ENCODE measurements around the gene TCF4.

TCF4 gene

DNA sequence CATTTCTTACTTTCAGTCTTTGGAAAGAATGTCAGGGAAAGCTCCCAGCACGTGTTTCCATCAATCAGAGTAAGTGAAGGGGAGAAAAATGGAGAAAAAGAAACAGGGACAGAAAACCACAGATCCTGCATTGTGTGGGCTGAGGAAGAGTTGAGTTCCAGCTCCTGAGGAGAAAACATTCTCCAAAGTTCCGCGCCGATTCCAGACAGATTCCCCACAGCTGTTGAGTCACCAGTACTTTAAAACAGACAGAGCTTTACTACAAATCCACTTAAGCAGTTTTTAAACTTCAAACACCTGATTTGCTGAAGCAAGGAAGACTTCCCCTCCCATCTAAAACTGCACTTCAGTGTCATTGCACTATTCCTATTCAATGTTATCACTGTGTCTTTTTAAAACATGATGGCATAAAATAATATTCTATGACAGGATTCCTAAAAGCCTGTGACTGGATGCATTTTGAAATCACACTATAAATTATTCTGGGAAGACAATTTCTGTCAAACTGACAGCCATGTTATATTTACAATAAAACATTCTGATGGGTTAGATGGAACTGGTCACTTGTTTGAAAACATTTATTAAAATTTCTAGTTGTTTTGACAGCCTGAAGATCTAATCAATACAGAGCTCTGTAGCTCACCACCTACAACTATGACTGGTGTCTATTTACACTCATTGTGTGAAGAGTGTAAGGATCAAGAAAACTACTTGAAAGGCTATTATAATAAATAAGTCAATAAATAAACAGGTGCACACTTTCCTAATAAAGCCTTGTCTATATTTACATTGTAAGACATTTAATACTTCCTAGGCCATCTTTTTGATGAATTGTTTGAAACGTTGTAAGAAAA lies 40.9 kb downstream of the TCF4 start:
- DNase-seq, result no peak

DNA sequence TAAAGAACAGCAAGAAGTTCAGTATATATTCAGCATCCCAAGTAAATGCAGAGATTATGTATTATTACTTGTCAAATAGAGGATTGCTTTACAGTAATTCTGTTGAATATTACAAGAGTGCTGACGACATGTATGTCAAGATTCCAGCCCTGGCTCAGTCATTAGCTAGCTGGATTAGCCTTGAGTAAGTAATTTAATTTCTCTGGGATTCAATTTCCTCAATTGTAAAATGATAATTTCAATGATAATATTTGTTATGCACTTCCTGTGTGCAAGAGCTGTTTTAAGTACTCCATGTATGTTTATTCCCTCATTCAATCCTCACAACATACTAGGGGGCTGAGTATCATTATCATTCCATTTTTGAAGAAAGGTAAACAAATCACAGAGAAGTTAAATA lies 44.0 kb downstream of the TCF4 start:
- DNase-seq, result no peak

DNA sequence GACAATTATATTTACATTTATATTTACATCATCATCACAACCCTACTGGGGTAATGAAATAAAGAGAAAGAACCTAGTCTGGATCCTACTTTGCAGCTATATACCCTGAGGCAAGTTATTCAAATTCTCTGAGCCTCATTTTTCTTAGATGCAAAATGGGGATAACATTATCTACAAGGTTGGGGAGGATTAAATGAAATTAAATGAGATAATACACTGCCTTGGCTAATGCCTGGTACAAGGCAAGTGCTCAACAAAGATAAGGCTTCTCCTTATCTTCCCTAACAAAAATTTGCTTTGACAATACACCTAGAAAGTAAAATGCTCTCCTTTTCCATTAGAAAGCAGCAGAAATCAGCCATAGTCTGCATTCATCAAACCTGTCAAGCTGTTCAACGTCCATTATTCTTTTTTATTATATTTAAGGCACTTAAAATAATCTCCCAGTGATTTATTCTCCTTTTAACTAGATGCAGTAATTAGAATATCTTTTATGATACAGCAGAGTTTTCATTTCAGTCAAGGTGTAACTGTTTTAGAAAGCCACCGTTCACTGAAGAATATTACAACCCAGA lies 44.8 kb downstream of the TCF4 start:
- no peak for DNase-seq

DNA sequence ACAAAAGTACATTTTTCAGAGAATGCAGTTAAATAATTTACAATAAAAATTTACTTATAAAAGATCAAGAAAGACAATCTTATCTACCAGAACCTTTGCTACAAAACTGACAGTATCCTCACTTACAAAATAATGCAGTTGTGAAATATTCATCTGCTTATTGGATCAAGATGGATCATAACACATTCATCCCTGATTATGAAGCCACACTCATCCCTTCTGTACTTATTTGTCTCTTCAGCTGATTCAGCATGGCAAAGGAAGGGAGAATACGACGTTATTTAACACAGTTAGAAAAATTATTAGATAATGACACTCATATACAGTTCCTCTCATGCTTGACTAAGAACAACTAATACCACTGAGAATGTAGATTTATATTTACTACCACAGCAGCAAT lies 46.4 kb downstream of the TCF4 start:
- DNase-seq, result no peak

DNA sequence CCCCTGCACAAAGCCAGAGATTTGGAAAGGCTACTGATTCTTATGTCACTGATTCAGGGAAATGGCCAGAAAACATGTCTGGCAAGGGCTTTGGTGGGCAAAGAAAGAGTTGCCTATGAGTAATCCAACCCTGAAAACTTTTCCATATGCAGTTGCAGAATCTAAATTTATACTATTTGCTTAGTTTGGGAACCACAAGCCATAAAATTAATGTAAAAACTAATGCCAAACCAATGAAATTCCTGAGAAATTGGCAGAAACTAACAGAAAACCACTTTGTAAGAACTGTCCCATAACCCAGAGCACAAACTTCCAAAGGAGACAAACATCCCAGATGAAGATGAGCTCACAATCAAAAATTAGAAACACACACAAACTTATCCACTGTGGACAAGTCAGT lies 48.8 kb downstream of the TCF4 start:
- no peak for DNase-seq

DNA sequence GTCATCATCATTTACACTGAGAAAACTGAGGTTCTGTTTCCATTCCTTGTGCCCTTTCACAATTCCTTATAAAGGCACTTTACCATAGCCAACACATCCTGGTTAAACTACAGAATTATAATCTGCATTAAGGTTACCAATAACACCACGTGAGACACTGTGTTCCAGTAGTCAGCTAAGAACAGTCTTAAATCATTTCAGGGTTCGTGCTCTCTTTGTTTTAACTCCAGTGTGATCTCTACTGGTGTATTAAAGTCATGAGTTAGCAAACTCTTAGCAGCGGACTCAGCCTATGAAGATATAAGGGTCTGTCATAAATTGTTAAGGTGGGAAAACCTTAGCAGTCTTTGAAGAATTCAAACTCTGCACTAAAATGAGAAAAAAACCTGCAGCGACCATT lies 53.0 kb downstream of the TCF4 start:
- no peak for DNase-seq

DNA sequence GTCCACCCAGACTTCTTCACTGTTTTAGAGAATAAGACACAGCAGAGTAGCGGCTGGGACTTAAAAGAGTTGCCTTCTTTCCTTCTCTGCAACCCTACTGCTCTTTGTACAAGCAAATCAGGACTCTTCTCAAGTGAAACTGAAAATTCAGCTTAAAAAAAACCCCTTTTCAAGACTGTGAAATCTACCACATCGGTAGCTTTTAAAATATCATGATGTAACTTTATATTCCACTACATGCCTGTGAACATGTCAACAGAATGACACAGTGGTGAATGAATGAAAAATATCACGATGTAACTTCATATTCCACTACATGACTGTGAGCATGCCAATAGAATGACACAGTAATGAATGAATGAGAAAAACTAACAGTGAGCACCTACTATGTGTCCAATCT lies 53.4 kb downstream of the TCF4 start:
- no peak for DNase-seq

DNA sequence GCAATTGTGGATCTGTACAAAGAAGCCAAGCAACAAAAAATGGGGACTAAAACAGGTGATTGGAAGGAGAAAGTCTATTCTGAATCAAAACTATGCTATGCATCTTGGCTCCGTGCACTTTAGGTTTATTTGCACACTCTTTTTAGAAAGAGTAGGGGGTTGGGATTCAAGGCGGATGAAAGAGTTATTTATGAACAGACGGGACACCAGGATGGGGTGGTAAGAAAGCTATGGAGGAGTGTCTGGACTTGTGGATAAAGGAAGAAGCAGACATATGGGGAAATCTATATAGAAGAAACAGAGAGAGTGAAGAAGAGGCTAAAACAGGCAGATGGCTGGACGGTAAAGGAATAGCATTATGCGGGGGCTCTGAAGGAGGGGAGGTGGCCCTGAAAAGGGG lies 57.8 kb downstream of the TCF4 start:
- no peak for DNase-seq

DNA sequence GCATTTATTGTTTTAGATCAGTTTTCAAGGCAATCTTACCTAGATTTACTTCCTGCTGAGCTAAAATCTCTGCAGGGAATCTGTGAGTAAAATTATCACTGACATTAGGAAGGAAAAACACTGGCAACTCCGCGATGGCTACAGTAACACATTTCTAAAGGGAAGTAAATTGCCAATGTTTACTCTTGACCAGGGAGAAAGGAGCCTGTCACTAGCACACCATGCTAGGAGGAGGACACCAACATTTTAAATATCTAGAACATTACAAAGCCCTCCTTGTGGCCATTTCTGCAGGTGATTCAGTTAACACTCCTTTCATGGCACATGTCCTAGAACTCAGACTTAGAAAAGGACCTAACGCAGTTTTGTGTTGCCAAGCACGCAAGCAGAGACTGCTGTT lies 58.4 kb downstream of the TCF4 start:
- no peak for DNase-seq

DNA sequence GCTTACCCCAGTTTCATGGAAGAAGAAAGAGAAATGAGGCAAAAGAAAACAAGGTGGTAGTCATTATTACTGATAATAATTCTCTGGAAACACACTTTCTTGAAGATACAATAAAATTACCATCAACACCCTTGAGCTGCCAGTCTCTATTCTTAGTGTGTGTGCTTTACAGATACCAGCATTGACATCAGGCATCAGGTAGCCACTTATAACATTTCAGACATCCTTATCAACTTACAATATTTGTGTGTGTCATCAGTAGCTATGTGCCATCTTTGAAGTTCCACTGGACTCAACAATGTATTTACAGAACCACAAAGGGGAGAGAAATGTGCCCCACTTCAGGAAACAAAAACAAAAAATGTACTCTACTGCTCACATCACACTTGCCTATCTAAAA lies 62.1 kb downstream of the TCF4 start:
- DNase-seq, result no peak

DNA sequence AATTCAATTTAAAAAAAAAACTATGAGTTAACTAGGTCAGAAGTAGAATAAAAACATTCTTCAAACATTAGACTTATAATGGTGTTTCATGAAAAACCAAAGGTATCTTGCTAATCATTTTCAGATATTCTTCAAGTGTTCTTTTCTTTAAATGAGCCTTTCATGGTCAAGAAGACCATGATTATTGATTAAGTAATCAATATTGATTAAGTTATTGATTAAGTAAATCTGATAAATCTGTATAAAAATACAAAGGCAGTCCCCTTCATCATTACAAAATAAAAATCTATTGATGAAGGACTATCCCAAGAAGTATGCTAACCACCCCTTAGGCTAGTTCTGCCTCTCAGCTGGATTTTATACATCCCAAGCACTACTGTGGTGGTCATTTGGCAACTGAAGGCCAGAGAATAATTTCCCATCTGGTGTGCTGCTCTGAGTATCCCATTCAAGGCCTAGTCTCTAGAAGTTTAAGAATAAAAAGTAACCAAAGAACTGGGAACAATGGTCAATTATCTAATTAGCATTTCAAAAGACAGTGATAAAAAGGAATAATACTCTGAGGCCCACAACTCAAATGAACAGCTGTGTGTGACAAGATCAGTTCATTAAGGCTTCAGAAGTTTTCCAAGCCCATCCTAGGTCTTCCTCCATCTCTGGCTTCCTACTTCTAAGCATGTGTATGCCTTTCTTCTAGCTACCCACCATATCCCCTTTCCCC lies 63.5 kb downstream of the TCF4 start:
- no peak for DNase-seq

DNA sequence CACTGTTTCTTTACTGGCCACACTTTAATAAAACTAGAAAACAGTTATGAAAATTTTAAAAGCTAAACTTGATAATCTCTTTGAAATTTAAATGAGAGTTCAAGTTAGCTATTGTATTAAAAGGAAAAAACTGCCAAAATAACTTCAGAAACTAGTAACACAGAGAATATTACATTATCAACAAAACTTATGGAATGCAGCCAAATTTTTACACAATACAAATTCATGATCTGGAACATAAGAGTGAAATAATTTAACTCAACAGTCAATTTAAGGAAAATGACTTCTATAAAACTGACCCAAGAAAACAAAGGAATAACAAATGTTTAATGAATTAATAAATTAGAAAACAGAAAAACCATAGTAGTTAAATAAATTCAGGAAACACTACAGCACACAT lies 65.0 kb downstream of the TCF4 start:
- no peak for DNase-seq

DNA sequence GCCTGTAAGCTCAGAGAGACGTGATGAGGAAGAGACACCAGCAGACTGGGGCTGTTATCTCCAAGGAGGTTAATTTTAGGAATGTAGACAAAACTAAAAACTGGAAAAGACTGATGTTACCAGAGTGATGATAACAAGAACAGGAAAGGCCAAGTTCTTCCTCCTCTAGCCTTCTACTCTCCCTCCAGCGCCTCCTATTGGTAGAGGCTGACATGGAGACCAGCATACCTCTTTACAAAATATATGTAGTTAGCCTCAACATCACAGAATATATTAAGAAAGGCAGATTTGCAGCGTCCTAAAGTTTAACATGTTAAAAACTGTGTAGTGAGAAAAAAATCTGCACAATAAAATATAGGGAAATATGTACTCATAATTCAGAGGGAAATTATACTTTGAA lies 66.0 kb downstream of the TCF4 start:
- no peak for DNase-seq

DNA sequence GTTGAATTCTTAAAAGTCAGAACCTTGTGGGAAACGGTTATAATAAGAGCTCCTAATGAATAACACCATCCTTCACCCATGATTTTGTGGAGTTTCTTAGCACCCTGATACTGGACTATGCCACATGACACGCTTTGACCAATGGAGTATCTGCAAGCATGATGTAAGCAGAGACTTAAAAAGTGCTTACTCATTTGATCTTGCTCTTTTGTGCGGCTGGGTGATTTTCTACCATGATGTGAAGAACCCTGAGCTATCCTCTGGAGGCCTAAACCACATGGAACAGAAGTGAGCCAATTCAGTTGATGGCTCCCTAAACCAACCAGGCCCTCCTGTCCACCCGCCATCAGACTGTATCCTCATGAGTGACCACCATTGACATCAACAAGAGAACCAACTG lies 70.9 kb downstream of the TCF4 start:
- no peak for DNase-seq

DNA sequence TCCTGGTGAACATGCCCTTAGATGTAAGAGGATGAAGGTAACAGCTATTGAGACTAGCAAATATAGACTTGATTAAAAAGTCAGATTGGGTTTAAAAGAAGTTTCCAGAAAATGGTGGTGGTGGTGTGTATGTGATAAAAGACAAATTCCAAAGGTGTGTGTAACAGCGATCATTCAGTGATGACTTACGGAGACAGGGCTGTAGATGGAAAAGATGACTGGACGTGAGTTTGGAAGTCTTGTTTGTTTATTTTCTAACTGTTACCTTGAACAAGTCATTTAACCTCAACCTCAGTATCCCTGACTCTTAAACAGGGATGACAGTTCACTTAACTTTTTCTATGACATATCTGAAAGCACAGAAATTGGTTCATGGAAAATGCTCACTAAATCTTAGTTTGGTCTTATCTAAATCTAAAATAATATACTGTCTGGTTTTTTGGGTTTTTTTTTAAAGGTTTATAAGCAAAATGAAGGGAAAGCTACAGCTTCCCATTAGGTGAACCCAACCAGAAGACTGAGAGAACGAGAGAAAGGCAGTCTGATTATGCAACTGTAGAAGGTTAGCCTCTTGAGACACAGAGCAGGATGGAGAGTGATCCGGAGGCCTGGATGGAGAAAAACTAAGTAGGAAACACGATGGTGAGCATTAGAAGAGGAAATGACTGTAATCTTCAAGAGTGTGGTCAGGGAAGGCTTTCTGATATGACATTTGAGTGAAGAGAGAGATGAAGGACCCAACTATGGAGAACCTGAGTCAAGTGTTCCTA lies 71.9 kb downstream of the TCF4 start:
- DNase-seq, result no peak

DNA sequence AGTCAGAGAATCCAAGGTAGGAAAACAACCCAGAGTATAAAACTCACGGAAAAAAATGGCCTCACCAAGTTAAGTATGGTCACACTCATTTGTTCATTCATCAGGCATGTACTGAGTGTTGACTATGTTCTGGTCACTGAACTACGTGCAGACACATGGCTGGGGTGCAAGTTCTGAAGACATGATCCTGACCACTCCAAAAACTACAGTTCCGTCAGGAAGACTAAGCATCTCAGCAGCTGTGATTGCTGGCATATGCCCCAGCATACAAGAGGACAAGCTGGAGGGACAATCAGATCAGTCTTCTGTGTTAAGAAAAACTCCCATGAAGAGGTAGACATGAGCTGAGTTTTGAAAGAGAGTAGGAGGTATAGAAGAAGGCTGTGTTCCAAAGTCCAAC lies 72.8 kb downstream of the TCF4 start:
- no peak for DNase-seq

DNA sequence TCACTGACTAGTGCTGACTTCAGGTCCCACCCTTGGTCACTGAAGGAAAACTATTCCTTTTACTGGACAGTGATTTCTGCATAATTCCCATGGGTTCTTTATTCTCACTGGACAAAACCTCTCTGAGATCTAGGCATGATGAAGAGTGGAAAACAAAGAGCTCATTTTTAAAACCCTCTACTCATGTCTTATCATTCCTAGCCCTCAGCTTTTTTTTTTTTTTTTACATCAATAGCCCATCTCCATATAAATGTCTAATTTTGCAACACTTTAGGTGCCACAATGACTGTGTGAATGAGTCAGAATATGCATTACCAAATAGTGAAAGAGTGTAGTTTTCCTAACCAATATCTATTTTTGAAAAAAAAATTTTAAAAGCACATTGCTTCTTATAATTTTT lies 74.8 kb downstream of the TCF4 start:
- no peak for DNase-seq

DNA sequence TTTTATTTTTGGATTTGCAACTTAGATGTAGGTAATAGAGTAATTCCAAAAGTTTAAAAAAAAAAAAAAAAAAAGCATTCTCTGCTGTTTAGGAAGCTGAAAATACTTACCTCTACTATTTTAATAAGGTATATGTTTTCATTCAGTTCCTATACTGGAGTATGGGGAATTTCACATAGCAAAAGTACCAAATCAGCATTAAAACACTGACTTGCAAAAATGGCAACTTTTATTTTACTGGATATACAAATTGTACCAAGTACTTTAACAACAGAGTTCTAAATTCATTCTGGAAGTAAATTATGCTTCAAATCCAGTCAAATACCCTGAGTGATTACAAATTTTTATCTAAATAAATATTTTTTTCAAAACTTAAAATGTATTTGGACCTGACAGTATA lies 76.7 kb downstream of the TCF4 start:
- no peak for DNase-seq

DNA sequence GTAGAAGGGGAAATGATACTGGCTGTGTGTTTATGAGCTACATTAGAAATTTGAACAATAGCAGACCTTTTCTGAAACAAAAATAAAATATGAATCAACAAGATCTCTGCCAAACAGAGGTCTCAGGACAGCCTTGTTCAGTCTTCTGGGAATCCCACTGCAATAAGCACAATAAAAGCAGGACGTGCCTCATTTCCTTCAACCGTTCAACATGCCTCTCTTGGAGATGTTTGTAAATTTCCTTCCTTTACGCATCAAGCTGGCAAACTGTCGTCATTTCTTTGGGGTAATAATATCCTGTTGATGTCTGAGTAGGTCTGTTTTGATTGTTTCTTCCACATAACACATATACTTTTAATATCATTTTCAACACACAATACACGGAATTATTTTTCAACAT lies 77.2 kb downstream of the TCF4 start:
- peak; percentile 24 for DNase-seq

DNA sequence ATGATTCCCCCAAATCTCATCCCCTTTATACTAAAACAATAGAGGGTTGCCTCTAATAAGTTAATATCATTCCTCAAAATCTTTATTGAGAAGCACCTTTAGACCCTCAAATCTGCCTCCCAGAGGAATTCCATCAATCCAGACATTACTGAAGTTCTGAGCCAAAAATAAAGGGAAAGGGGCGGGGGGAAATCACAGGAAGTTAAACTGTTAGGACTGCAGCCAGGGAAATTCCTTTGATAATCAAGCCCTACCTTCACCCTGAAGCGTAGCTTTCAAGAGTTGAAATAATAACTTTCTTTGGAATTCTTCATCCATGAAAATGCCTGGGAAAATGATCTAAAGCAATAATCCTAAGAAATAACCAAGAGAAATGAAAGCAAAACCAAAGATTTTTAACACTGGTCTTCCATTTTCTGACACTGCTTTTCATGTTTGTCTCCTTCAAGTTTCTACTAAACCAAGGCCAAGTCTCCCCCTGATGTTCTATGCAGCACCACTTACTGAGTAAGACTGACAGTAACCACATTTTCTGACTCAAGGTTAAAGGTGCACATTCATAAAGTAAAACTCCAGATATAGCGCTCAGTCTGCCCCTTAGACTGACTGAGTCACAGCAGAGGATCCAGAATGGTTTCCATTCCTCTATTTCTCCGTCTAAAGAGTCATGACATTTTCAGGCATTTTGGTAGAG lies 78.2 kb downstream of the TCF4 start:
- peak; percentile 33 for DNase-seq

DNA sequence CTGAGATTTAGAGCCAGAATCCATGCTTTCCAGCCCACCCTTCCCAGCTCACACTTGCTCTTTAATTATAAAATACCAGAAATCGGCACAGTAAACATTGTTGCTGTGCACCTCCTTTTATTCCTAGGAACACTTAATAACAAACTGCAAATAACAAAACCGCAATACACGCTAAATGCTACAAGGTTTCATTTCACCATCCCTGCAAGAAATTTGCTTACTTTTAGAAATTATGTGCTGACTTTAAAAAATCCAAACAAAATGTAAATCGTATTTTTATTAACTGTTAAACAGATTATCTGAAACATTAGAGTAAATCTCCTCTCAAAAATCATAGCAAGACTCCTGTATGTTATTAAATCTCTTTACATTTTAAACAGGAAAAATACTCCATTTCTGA lies 79.3 kb downstream of the TCF4 start:
- DNase-seq, result no peak

DNA sequence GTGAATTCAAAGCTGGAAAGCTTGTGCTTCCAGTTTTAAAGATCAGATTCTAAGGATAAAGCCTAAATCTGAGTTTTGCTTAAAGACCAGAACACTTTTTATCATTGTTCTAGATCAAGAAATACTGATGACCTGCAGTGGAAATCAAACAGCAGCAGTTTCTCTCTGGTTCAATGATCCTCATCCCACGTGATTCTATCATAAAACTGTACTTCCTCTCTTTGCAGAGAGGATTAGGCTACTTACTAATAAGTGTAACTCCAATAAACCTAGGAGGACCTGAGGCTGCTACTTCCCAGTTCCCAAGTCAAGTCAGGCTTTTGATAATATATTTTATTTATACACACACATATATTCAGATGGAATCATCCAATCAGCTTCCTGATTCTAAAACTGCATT lies 81.9 kb downstream of the TCF4 start:
- DNase-seq, result no peak
